ENCODE measurements around the gene METTL16.
A peak's percentile ranks its signal among the peaks of the same experiment; 100 is the strongest.

The METTL16 gene

GRCh38 chr17:2395258-2396181 lies 116.2 kb downstream of the METTL16 start:
- no peak for TF ChIP-seq POLR2AphosphoS5 (IDR thresholded peaks at IDR 0.05; ENCODE audit: low read depth, low read length)
- TF ChIP-seq TAF1 (IDR thresholded peaks at IDR 0.05; ENCODE audit: borderline replicate concordance, low read depth, low read length): no peak
- no peak for TF ChIP-seq POLR2A (IDR thresholded peaks at IDR 0.05; ENCODE audit: low read depth, low read length)
- DNase-seq (ENCODE audit: insufficient read length) (no peak), FAIRE-seq (no peak)

- DNase-seq (ENCODE audit: insufficient read length): no peak
- no peak for FAIRE-seq
- no peak for TF ChIP-seq TAF1 (IDR thresholded peaks at IDR 0.05; ENCODE audit: borderline replicate concordance, low read depth, low read length)
- no peak for TF ChIP-seq POLR2A (IDR thresholded peaks at IDR 0.05; ENCODE audit: low read depth, low read length)
- TF ChIP-seq POLR2AphosphoS5 (IDR thresholded peaks at IDR 0.05; ENCODE audit: low read depth, low read length): no peak
Observed at GRCh38 chr17:2394775-2395201, 116.9 kb downstream of the METTL16 start.

GRCh38 chr17:2393954-2394749 lies 117.5 kb downstream of the METTL16 start:
- TF ChIP-seq POLR2AphosphoS5 (IDR thresholded peaks at IDR 0.05; ENCODE audit: low read depth, low read length): no peak
- TF ChIP-seq POLR2A (IDR thresholded peaks at IDR 0.05; ENCODE audit: low read depth, low read length): no peak
- TF ChIP-seq TAF1 (IDR thresholded peaks at IDR 0.05; ENCODE audit: borderline replicate concordance, low read depth, low read length): no peak
- DNase-seq (ENCODE audit: insufficient read length) (no peak), FAIRE-seq (peak; percentile 40)

GRCh38 chr17:2393174-2393953 lies 118.3 kb downstream of the METTL16 start:
- FAIRE-seq: peak; percentile 98
- TF ChIP-seq TAF1 (IDR thresholded peaks at IDR 0.05; ENCODE audit: borderline replicate concordance, low read depth, low read length) (no peak), POLR2A (IDR thresholded peaks at IDR 0.05; ENCODE audit: low read depth, low read length) (no peak; the same call in 1 of the 2 replicates), POLR2AphosphoS5 (IDR thresholded peaks at IDR 0.05; ENCODE audit: low read depth, low read length) (no peak; the same call in none of the 2 replicates)
- DNase-seq (ENCODE audit: insufficient read length): peak; percentile 91

- TF ChIP-seq POLR2A (IDR thresholded peaks at IDR 0.05; ENCODE audit: low read depth, low read length): peak; percentile 75
- peak; percentile 69 for TF ChIP-seq POLR2AphosphoS5 (IDR thresholded peaks at IDR 0.05; ENCODE audit: low read depth, low read length)
- no peak for TF ChIP-seq TAF1 (IDR thresholded peaks at IDR 0.05; ENCODE audit: borderline replicate concordance, low read depth, low read length)
- DNase-seq (ENCODE audit: insufficient read length) (peak; percentile 92), FAIRE-seq (no peak)
Observed at GRCh38 chr17:2392252-2393173, 119.2 kb downstream of the METTL16 start.

GRCh38 chr17:2391597-2392251 lies 120.0 kb downstream of the METTL16 start:
- no peak for TF ChIP-seq POLR2A (IDR thresholded peaks at IDR 0.05; ENCODE audit: low read depth, low read length)
- TF ChIP-seq POLR2AphosphoS5 (IDR thresholded peaks at IDR 0.05; ENCODE audit: low read depth, low read length): no peak
- TF ChIP-seq TAF1 (IDR thresholded peaks at IDR 0.05; ENCODE audit: borderline replicate concordance, low read depth, low read length): no peak
- FAIRE-seq: no peak
- DNase-seq (ENCODE audit: insufficient read length): no peak

- TF ChIP-seq POLR2AphosphoS5 (IDR thresholded peaks at IDR 0.05; ENCODE audit: low read depth, low read length) (no peak), POLR2A (IDR thresholded peaks at IDR 0.05; ENCODE audit: low read depth, low read length) (no peak), TAF1 (IDR thresholded peaks at IDR 0.05; ENCODE audit: borderline replicate concordance, low read depth, low read length) (no peak)
Observed at GRCh38 chr17:2390199-2390836, 121.4 kb downstream of the METTL16 start.

GRCh38 chr17:2388683-2389055 lies 123.0 kb downstream of the METTL16 start:
- TF ChIP-seq POLR2AphosphoS5 (IDR thresholded peaks at IDR 0.05; ENCODE audit: low read depth, low read length) (no peak), TAF1 (IDR thresholded peaks at IDR 0.05; ENCODE audit: borderline replicate concordance, low read depth, low read length) (no peak), POLR2A (IDR thresholded peaks at IDR 0.05; ENCODE audit: low read depth, low read length) (no peak)
- FAIRE-seq: no peak
- no peak for DNase-seq (ENCODE audit: insufficient read length)

More at GRCh38 chr17:2390199-2390836, 121.4 kb downstream of the METTL16 start:
- no peak for DNase-seq (ENCODE audit: insufficient read length)
- no peak for FAIRE-seq

- TF ChIP-seq POLR2AphosphoS5 (IDR thresholded peaks at IDR 0.05; ENCODE audit: low read depth, low read length): no peak
- TF ChIP-seq TAF1 (IDR thresholded peaks at IDR 0.05; ENCODE audit: borderline replicate concordance, low read depth, low read length): no peak
- TF ChIP-seq POLR2A (IDR thresholded peaks at IDR 0.05; ENCODE audit: low read depth, low read length): no peak
- FAIRE-seq (no peak), DNase-seq (ENCODE audit: insufficient read length) (no peak)
Observed at GRCh38 chr17:2388020-2388682, 123.5 kb downstream of the METTL16 start.

Data from GM12892 (cell line).